GM18951 (cell line): ENCODE data around the gene SPC25.
"Not testable (repeated sequence)": the region's sequence is repeated elsewhere in the genome, so short reads cannot be mapped to it uniquely, and the experiment has no call there.

ENCODE experiments used
- POLR2A ChIP-seq: IDR thresholded peaks from 4 replicates; pipeline ENCODE4 v1.6.1; 2011; ENCODE audit warnings: mild to moderate bottlenecking; ENCODE audit not compliant: insufficient read length, insufficient read depth; ENCODE audit errors: extremely low read depth
- in situ Hi-C: fragments of 300-500 bp; cut with MboI; formaldehyde crosslinking; loops from one replicate; pipeline ENCODE4 v1.12.0; 2022; ENCODE audit warnings: low sequenced_read_pairs, mixed read lengths, inconsistent platforms; ENCODE audit not compliant: unreplicated experiment

SPC25 gene

DNA sequence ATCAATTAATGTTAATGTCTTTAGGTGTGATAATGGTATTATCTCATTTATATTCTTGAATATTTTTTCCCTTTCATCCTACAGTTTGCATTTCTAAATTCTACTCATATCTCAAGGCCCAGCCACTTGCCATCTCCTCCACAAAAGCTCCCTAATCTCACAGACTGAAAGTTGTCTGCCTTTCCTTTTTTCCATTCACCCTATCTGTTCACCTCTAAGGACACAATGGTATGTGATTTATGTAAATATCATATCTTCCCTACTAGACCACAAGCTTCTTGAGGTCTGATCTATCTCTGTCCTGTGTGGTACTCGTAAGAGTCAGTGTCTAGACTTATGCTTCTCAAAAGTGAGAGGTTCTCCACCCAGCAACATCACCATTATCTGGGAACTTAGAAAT lies 3.9 kb upstream of the SPC25 start:
- in situ Hi-C loops, result no loop called here
- no peak for TF ChIP-seq POLR2A

DNA sequence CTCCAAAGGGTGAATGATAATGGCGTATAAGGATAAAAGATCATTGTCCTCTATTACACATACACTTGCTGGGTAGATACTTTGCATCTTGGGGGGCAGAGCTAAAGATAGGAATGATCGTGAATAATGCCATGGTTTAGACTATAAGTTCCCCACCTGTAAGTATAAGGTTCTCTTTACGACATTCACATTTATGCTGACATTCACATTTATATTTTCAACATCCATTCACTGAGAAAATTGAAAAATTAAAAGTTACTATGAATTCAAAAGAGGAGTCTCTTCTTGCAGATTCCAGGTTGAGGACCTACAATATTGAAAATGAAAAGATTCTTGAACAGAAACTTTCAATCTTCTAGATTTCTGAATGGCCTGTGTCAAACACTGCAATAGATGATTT lies 2.1 kb upstream of the SPC25 start:
- TF ChIP-seq POLR2A, result no peak
- in situ Hi-C loops, result no loop called here

DNA sequence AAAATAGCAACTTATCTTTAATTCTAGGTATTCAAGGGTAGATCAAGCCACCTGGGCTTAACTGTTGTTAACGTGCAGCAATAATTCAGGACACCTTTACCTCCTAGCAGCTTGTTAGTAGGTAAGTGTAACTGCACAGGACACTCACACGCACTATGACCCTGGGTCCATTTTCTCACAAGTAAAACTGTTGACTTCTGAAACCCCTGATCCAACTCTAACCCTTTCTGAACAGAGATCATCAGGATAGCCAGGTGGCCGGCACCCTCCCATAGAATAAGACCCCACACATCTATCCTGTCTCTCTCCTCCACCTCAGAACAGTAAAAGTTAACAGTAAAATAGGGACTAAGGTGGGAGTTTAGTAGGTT lies 610 bp downstream of the SPC25 start:
- no peak for TF ChIP-seq POLR2A
- in situ Hi-C loops, result no loop called here

DNA sequence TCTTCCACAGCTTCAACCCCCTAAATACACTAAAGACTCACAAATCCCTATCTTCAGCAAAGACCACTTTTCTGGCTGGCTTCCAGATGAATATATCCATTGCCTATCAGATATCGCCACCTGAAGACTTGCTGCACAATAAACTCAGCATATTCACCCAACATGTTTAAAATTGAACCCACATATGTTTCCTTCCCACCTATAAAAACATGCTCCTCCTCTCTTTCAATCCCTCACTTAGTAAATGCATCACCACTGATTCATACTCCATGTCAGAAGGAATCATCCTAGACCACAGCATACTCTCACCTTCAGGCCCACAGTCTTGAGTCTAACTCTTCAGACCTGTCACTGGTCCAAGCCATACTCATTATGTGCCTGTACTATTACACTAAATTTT lies 5.3 kb downstream of the SPC25 start:
- no peak for TF ChIP-seq POLR2A

DNA sequence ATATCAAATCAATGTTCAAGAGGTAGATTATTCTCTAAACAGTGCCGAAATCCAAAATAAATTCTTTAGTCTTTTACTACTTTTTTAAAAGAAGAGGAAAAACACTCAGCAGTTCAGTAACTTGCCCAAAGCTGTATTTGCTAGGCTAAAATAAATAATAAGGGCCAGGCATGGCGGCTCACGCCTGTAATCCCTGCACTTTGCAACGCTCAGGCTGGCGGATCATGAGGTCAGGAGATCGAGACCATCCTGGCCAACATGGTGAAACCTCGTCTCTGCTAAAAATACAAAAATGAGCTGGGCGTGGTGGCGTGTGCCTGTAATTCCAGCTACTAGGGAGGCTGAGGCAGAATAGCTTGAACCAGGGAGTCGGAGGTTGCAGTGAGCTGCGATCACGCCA lies 8.1 kb downstream of the SPC25 start:
- in situ Hi-C loops, result not testable (repeated sequence)

More for the DNA sequence above, 5.3 kb downstream of the SPC25 start:
- in situ Hi-C loops, result no loop called here

DNA sequence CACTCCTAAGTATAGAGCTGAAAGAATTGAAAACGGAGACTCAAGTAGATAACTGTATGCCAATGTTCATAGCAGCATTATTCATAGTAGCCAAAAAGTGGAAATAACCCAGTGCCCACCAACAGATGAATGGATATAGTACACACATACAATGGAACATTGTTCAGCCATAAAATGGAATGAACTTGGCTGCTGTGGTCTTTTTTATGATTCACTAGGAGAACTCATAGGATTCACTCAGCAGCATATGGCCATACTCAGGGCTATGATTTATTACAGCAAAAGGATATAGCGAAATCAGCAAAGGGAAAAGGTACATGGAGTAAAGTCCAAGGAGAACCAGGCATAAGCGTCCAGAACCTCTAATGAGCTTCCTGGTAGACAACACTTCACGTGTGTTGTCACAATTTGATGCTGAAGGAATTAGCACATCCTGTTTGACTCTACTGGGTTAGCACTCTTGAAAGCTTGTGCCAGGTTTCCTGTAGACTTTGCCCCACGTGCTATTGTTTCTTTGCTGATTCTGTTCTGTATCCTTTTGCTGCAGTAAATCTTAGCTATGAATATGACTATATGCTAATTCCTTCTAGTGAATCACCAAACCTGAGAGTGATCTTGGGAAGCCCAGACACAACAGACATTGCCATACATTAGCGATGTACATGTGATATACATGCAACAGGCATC lies 15.7 kb downstream of the SPC25 start:
- in situ Hi-C loops, result no loop called here
- TF ChIP-seq POLR2A, result no peak

DNA sequence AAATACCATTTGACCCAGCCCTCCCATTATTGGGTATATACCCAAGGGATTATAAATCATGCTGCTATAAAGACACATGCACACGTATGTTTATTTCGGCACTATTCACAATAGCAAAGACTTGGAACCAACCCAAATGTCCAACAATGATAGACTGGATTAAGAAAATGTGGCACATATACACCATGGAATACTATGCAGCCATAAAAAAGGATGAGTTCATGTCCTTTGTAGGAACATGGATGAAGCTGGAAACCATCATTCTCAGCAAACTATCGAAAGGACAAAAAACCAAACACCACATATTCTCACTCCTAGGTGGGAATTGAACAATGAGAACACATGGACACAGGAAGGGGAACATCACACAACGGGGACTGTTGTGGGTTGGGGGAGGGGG lies 19.4 kb downstream of the SPC25 start:
- in situ Hi-C loops, result not testable (repeated sequence)

DNA sequence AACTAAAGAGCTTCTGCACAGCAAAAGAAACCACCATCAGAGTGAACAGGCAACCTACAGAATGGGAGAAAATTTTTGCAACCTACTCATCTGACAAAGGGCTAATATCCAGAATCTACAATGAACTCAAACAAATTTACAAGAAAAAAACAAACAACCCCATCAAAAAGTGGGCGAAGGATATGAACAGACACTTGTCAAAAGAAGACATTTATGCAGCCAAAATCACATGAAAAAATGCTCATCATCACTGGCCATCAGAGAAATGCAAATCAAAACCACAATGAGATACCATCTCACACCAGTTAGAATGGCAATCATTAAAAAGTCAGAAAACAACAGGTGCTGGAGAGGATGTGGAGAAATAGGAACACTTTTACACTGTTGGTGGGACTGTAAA lies 19.9 kb downstream of the SPC25 start:
- in situ Hi-C loops, result not testable (repeated sequence)

DNA sequence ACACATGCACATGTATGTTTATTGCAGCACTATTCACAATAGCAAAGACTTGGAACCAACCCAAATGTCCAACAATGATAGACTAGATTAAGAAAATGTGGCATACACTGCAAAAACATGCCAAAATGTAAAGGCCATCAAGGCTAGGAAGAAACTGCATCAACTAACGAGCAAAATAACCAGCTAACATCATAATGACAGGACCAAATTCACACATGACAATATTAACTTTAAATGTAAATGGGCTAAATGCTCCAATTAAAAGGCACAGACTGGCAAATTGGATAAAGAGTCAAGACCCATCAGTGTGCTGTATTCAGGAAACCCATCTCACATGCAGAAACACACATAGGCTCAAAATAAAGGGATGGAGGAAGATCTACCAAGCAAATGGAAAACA lies 23.1 kb downstream of the SPC25 start:
- in situ Hi-C loops, result not testable (repeated sequence)

DNA sequence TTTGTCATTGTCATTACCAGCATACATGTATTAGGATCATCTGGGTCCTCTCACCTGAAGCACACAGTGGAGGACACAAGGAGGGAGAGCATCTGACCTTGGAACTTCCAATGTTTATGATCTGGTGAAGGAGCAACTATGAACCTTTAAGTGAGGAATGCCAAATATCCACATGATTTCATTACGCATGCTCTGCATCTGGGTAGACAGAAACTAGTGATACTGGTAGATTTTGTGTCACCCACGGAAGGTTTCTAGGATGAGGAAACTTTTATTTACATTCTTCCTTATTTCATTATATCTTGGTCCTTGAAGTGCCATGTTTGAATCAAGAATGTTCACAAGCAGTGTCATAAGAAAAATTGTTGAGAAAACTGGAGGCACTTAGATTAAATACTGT lies 32.1 kb downstream of the SPC25 start:
- no peak for TF ChIP-seq POLR2A
- in situ Hi-C loops, result no loop called here

DNA sequence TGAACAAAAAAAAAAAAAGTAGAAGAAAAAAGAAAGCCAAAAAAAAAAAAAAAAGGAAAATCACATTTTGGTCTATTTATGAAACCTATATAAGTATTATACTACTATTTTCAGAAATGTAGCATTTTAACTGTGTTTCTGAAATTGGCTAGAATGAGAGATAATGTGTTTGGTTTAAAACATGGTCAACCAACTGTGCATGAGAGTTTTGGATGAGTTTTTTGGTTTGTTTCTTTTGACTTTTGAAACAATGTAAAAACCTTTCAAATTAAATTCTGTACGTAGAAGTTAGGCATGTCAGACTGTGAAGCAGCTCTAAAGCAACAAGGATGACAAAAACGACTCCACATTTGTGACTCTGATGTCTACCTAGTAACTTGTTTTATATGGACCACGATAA lies 34.6 kb downstream of the SPC25 start:
- in situ Hi-C loops, result no loop called here
- no peak for TF ChIP-seq POLR2A

DNA sequence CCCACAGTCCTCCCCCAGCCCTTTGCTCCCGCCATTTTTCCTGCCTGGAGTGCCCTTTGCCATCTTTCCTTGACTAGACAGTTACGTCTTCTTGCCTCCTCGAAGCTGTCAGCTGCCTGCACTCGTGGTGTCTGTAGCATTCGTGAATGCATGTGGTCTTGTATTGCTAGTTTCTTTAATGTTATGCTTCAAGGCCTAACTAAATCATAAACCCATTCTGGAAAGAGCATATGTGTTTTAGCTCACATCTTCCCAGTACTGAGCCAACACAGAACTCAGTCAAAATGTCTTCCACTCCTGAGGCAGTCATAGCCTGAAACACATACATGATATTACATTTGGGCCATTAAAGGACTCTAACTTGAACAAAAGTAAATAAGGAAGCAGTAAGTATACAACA lies 35.6 kb downstream of the SPC25 start:
- in situ Hi-C loops, result no loop called here
- TF ChIP-seq POLR2A, result no peak

DNA sequence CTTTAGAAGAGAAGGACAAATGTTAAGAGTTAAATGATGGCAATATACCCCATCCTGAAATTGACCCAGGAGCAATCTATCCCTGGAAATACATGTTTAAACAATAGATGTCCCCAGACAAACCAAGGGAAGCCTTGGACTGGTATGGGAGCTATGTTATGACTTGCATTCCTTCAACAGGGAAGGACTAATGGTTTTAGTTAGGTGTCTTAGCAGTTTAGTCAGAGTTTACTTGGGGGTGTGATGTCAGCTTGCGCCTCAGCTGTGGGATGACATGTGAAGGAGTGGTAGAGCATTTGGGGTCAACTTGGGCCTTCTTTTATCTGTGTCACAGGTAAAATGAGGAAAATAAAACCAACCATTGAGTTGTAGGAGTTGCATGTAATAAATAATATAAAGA lies 36.8 kb downstream of the SPC25 start:
- no peak for TF ChIP-seq POLR2A
- in situ Hi-C loops, result no loop called here

DNA sequence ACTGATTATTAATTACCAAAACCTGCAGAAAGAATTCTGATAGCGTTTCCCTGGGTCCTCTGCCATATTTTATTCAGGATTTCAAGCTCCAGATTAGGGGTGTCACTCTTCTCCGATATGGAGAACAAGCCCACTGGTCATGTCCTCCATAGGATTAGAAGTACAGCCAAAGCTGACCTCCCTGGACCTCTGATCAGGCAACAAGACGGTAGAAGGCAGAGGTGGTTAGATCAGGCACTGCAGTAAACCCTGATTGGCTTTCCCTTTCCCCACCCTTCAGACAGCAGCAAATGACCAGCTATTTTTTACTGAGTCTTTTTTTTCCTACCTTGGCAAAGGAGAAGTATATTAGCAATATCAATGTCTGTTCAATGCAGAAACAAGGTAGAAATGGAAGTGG lies 37.7 kb downstream of the SPC25 start:
- TF ChIP-seq POLR2A, result no peak
- in situ Hi-C loops, result no loop called here

DNA sequence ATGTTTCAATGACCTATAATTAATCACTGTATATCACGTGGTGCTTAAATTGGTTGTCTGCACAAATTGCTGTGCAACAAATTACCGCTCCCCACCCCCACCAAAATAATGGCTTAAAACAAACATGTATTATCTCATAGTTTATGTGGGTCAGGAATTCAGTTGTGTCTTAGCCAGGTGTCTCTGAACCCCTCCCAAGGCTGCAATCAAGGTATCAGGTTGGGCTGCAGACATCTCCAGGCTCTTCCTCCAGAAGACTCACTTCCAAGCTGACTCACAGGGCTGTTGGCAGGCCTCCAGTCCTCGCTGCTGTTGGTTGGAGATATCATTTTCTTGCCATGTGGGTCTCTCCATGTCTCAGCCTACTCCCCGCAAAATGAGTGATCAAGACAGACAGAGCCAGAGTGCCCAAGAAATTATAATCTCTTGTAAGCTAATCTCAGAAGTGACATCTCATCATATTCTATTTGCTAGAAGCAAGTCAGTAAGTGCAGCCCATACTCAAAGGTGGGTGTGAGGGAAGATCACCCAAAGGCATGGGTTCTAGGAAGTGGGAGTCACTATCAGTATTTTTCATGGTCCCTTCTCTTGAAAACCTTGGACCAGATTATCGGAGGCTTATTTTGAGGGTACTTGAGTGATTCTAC lies 38.4 kb downstream of the SPC25 start:
- in situ Hi-C loops, result no loop called here
- no peak for TF ChIP-seq POLR2A
